Lung (tissue), 12 donors: ENCODE data around the gene EDN1. TPM values are rescaled to one million over a fixed set of nuclear protein-coding genes. Genes with fewer than 3 reads are reported as not detected.

Experiments used
- ATAC-seq: fragments of 200-7000 bp; cut with Tn5 transposase; one replicate; pipeline ENCODE4 v1.9.1; 2020; ENCODE audit warnings: moderate number of reproducible peaks; ENCODE audit not compliant: insufficient read depth, low FRiP score
- DNase-seq, 3 donors: peaks; one replicate each; pipeline ENCODE4 v3.0.0-alpha.2; 2013 to 2017
- H3K27ac ChIP-seq, 2 donors: one replicate each; pipeline ENCODE4 v1.5.1; 2013; ENCODE audit warnings: mild to moderate bottlenecking in 2 of 2, moderate library complexity in 2 of 2, control low read depth in 1 of 2, inconsistent platforms in 1 of 2, low read depth in 1 of 2, low read length in 1 of 2
- H3K27me3 ChIP-seq, 3 donors: one replicate each; pipeline ENCODE4 v1.5.1; 2013; ENCODE audit warnings: low read length in 2 of 3; ENCODE audit not compliant: control insufficient read depth in 3 of 3, insufficient read depth in 3 of 3
- H3K36me3 ChIP-seq, 4 donors: one replicate each; pipeline ENCODE4 v1.5.1; 2013; ENCODE audit warnings: low read length in 4 of 4, mild to moderate bottlenecking in 1 of 4, moderate library complexity in 1 of 4; ENCODE audit not compliant: control insufficient read depth in 4 of 4, insufficient read depth in 4 of 4
- H3K4me1 ChIP-seq, 5 donors: one replicate each; pipeline ENCODE4 v1.5.1; 2013; ENCODE audit warnings: low read length in 5 of 5, mild to moderate bottlenecking in 2 of 5, moderate library complexity in 1 of 5; ENCODE audit not compliant: control insufficient read depth in 5 of 5, insufficient read depth in 5 of 5
- H3K4me3 ChIP-seq: one replicate; pipeline ENCODE4 v1.5.1; 2013; ENCODE audit warnings: mild to moderate bottlenecking, control low read depth, moderate library complexity
- H3K9ac ChIP-seq, 2 donors: one replicate each; pipeline ENCODE4 v1.5.1; 2013; ENCODE audit warnings: low read length in 2 of 2, control low read depth in 1 of 2; ENCODE audit not compliant: insufficient read depth in 1 of 2
- H3K9me3 ChIP-seq, 4 donors: one replicate each; pipeline ENCODE4 v1.5.1; 2013; ENCODE audit warnings: low read length in 3 of 4, mild to moderate bottlenecking in 1 of 4, moderate library complexity in 1 of 4; ENCODE audit not compliant: control insufficient read depth in 4 of 4, insufficient read depth in 3 of 4
- WGBS, 2 donors: extraction: QIAGEN DNeasy Blood & Tissue Kit; methylation state at CpG; one replicate each; pipeline ENCODE4 v1.1.7; 2013; 5-methylcytosine and 5-hydroxymethylcytosine counted together
- polyA plus RNA-seq, 2 donors: library from polyadenylated mRNA; stranded (reverse); fragments of 200-250 nt; gene quantifications; one replicate each; pipeline ENCODE4 v1.2.1, GENCODE V29; 2013
- total RNA-seq, 2 donors: library from RNA; depleted of rRNA in 1 of 2; stranded (reverse); fragments of >200 nt in 1 of 2; gene quantifications; one replicate each; pipeline ENCODE4 v1.2.1, GENCODE V29; 2014 to 2021
- TF ChIP-seq, protein P1 (sequence below): IDR thresholded peaks from 2 replicates; pipeline ENCODE4 v1.5.1; 2012; ENCODE audit warnings: mild to moderate bottlenecking; ENCODE audit errors: control extremely low read depth, extremely low read depth
- donor health status: control.
- donor health status: control.
- donor health status: Bipolar disorder and iron deficiency.
- donor health status: healthy.
- donor health status: DM: yes; HTN: yes; CAD: no.

Gene EDN1
- total and polyA plus RNA-seq, 4 donors, result 18.4 to 112 (median 40.3) TPM

GRCh38 chr6:12343440-12344162, 53.4 kb downstream of the EDN1 start:
- 59 to 75% methylated on average over 8 of the region's 8 CpGs for WGBS, 2 donors
- TF ChIP-seq, protein P1, sequence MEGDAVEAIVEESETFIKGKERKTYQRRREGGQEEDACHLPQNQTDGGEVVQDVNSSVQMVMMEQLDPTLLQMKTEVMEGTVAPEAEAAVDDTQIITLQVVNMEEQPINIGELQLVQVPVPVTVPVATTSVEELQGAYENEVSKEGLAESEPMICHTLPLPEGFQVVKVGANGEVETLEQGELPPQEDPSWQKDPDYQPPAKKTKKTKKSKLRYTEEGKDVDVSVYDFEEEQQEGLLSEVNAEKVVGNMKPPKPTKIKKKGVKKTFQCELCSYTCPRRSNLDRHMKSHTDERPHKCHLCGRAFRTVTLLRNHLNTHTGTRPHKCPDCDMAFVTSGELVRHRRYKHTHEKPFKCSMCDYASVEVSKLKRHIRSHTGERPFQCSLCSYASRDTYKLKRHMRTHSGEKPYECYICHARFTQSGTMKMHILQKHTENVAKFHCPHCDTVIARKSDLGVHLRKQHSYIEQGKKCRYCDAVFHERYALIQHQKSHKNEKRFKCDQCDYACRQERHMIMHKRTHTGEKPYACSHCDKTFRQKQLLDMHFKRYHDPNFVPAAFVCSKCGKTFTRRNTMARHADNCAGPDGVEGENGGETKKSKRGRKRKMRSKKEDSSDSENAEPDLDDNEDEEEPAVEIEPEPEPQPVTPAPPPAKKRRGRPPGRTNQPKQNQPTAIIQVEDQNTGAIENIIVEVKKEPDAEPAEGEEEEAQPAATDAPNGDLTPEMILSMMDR, result no peak
- Histone ChIP-seq H3K9ac (no peak overlapping the region), H3K9me3 (peaks cover 0 to 2% (median 0%) of the 10 kb centered on the region in 4 donors), H3K4me3 (no peak overlapping the region), H3K36me3 (no peaks in the 10 kb centered on the region), H3K27me3 (peaks cover 0 to 2% (median 0%) of the 10 kb centered on the region in 3 donors), H3K27ac (no peak overlapping the region), H3K4me1 (peaks cover 0 to 7% (median 0%) of the 10 kb centered on the region in 5 donors)
- ATAC-seq (no peak), DNase-seq (no peak)

GRCh38 chr6:12344296-12344695, 54.1 kb downstream of the EDN1 start:
- H3K27ac ChIP-seq, result no peak overlapping the region
- peaks cover 0 to 2% (median 0%) of the 10 kb centered on the region in 4 donors for H3K9me3 ChIP-seq
- no peak overlapping the region for H3K9ac ChIP-seq
- TF ChIP-seq, protein P1, result no peak
- H3K4me1 ChIP-seq, result peaks cover 0 to 7% (median 0%) of the 10 kb centered on the region in 5 donors
- WGBS, 2 donors, result 97 to 99% methylated on average over 5 of the region's 5 CpGs
- DNase-seq (no peak), ATAC-seq (no peak)
- H3K36me3 ChIP-seq, result no peaks in the 10 kb centered on the region
- H3K27me3 ChIP-seq, result peaks cover 0 to 2% (median 0%) of the 10 kb centered on the region in 3 donors
- no peak overlapping the region for H3K4me3 ChIP-seq

- WGBS, 2 donors, result 81 to 84% methylated on average over 6 of the region's 6 CpGs
- no peak for DNase-seq
- peaks cover 0 to 7% (median 0%) of the 10 kb centered on the region in 5 donors for H3K4me1 ChIP-seq
- H3K27me3 ChIP-seq, result peaks cover 0 to 2% (median 0%) of the 10 kb centered on the region in 3 donors
- H3K27ac ChIP-seq, result no peak overlapping the region
- TF ChIP-seq, protein P1, result no peak
- ATAC-seq, result no peak
- peaks cover 0 to 2% (median 0%) of the 10 kb centered on the region in 4 donors for H3K9me3 ChIP-seq
- H3K4me3 ChIP-seq, result no peak overlapping the region
- no peaks in the 10 kb centered on the region for H3K36me3 ChIP-seq
- no peak overlapping the region for H3K9ac ChIP-seq
Observed at GRCh38 chr6:12344961-12345693, 55.0 kb downstream of the EDN1 start.
